Measurements from ENCODE around the gene GREM2.

GREM2 gene

GRCh38 chr1:240500647-240501046, 111.3 kb downstream of the GREM2 start:
- no peak for DNase-seq (ENCODE audit: low read depth, low spot score)

GRCh38 chr1:240499012-240499411, 112.9 kb downstream of the GREM2 start:
- DNase-seq (ENCODE audit: low read depth, low spot score) = no peak

GRCh38 chr1:240498335-240498734, 113.6 kb downstream of the GREM2 start:
- DNase-seq (ENCODE audit: low read depth, low spot score) = no peak

GRCh38 chr1:240497908-240498307, 114.0 kb downstream of the GREM2 start:
- DNase-seq (ENCODE audit: low read depth, low spot score) = no peak

- DNase-seq (ENCODE audit: low read depth, low spot score) = no peak
Measured at GRCh38 chr1:240496941-240497340, 115.0 kb downstream of the GREM2 start.

GRCh38 chr1:240496356-240496755, 115.6 kb downstream of the GREM2 start:
- DNase-seq (ENCODE audit: low read depth, low spot score) = no peak

GRCh38 chr1:240495601-240496000, 116.4 kb downstream of the GREM2 start:
- no peak for DNase-seq (ENCODE audit: low read depth, low spot score)

GRCh38 chr1:240492832-240493440, 119.0 kb downstream of the GREM2 start:
- no peak for DNase-seq (ENCODE audit: low read depth, low spot score)

GRCh38 chr1:240491796-240492195, 120.2 kb downstream of the GREM2 start:
- DNase-seq (ENCODE audit: low read depth, low spot score) = no peak

GRCh38 chr1:240491156-240491555, 120.8 kb downstream of the GREM2 start:
- DNase-seq (ENCODE audit: low read depth, low spot score) = no peak

GRCh38 chr1:240487493-240487892, 124.5 kb downstream of the GREM2 start:
- DNase-seq (ENCODE audit: low read depth, low spot score) = no peak

- DNase-seq (ENCODE audit: low read depth, low spot score) = no peak
Measured at GRCh38 chr1:240486611-240487010, 125.3 kb downstream of the GREM2 start.

- DNase-seq (ENCODE audit: low read depth, low spot score) = no peak
Measured at GRCh38 chr1:240484804-240485443, 127.0 kb downstream of the GREM2 start.

- DNase-seq (ENCODE audit: low read depth, low spot score) = no peak
Measured at GRCh38 chr1:240478536-240478935, 133.4 kb downstream of the GREM2 start.

- DNase-seq (ENCODE audit: low read depth, low spot score) = no peak
Measured at GRCh38 chr1:240475832-240476231, 136.1 kb downstream of the GREM2 start.

GRCh38 chr1:240474133-240474614, 137.8 kb downstream of the GREM2 start:
- no peak for DNase-seq (ENCODE audit: low read depth, low spot score)

- DNase-seq (ENCODE audit: low read depth, low spot score) = no peak
Measured at GRCh38 chr1:240468656-240469055, 143.3 kb downstream of the GREM2 start.

- no peak for DNase-seq (ENCODE audit: low read depth, low spot score)
Measured at GRCh38 chr1:240467895-240468294, 144.1 kb downstream of the GREM2 start.

GRCh38 chr1:240466509-240466908, 145.4 kb downstream of the GREM2 start:
- no peak for DNase-seq (ENCODE audit: low read depth, low spot score)

GRCh38 chr1:240465531-240465940, 146.4 kb downstream of the GREM2 start:
- no peak for DNase-seq (ENCODE audit: low read depth, low spot score)

- DNase-seq (ENCODE audit: low read depth, low spot score) = no peak
Measured at GRCh38 chr1:240464099-240464498, 147.9 kb downstream of the GREM2 start.

- no peak for DNase-seq (ENCODE audit: low read depth, low spot score)
Measured at GRCh38 chr1:240462766-240463395, 149.1 kb downstream of the GREM2 start.

- DNase-seq (ENCODE audit: low read depth, low spot score) = no peak
Measured at GRCh38 chr1:240462277-240462676, 149.7 kb downstream of the GREM2 start.
